Endometrial microvascular endothelial cells (primary cell): Measurements from ENCODE around the gene CLIC4. TPM values are rescaled to one million over a fixed set of nuclear protein-coding genes. Genes with fewer than 3 reads are reported as not detected.

Experiments used
- in situ Hi-C: cut with HindIII; loops from 2 replicates; pipeline ENCODE4 v1.10.0; 2017; ENCODE audit warnings: low sequenced_read_pairs, low pct_unique_long_range_greater_than_20kb; ENCODE audit errors: inconsistent ontology term
- total RNA-seq: library from RNA; depleted of rRNA; stranded (reverse); fragments of >200 nt; gene quantifications from one replicate; pipeline ENCODE4 v1.2.3, GENCODE V29; 2015; ENCODE audit errors: inconsistent ontology term

The CLIC4 gene
- total RNA-seq, 1 donor from 2014 or later: 565 TPM

DNA sequence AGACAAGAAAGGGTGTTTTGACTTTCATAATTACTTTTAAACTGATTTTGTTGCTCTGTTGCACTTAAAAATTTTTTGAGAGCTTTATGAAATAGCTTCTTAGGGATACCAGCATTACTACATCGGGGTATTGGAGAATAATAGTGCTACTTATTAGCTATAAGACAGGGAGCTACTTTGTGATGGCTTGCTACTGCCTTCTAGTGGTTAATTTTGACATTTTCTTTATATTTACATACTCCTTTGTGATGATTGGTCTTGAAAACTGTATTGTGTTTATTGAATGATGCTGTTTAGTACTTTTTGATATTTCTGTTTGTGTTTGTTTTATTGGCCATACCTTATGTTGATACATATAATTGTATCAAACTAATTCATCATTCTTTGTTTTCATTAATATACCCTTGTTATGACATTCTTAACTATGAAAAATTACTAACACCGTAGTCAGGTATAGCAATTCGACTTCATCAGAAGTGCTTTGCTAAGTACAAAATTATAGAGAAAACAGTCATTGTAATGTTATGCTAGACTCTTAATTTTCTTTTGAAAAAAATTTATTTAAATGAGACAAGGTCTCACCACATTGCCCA lies 85.5 kb downstream of the CLIC4 start:
- in situ Hi-C loops: no loop called here

GRCh38 chr1:24841593-24841992 lies 96.3 kb downstream of the CLIC4 start:
- in situ Hi-C loops: no loop called here

DNA sequence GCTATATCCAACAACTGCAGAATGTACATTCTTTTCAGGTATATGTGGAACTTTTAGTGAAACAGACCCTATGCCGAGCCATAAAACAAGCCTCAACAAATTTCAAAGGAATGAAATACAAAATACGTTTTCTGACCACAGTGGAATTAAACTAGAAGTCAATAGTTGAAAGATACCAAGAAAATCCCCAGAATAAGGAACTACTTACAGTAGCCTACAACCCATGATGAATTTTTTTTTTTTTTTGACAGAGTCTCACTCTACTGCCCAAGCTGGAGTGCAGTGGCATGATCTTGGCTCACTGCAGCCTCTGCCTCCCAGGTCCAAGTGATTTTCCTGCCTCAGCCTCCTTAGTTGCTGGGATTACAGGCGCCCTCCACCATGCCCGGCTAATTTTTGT lies 101.4 kb downstream of the CLIC4 start:
- in situ Hi-C loops: no loop called here

DNA sequence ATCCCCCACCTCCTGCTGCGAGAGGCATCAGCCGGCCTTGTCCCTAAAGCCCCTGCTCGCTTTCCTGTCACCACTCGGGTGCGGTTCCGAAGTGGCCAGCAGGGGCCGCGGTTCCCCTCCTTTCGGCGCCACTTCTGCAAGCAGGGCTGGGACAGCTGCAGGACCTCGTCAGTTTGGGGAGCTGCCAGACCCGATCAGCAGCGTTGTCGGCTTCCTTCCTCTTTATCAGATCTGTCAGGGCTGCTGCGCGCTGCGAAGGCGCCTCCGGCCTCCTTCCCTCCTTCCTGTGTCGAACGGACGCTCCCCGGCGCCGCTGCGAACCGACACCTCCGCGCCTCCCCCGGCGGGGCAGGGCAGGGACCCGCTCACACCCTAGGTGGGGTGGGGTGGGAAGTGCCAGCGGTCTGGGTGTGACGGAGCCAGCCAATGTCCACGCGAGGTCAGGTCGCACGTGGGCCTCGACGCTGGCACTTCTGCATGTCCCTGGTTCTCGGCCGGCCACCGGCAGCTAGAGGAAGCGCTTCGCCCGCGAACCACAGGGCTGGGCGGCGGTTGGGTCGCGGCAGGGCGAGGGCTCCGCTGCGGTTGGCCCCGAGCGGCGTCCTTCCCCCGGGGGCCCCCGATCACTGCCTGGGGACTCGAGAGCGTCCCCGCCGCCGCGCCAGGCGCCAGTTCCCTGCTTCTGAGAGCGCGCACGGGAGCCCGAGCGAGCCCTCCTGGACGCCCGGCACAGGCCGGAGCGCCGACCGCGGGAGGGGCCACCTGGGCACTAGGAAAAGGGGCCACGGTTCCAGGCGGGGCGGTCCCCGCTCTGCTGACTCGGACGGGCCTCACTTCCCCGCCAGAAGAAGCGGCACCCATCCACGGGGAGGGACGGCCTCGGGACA lies 103.0 kb downstream of the CLIC4 start:
- in situ Hi-C loops: no loop called here

DNA sequence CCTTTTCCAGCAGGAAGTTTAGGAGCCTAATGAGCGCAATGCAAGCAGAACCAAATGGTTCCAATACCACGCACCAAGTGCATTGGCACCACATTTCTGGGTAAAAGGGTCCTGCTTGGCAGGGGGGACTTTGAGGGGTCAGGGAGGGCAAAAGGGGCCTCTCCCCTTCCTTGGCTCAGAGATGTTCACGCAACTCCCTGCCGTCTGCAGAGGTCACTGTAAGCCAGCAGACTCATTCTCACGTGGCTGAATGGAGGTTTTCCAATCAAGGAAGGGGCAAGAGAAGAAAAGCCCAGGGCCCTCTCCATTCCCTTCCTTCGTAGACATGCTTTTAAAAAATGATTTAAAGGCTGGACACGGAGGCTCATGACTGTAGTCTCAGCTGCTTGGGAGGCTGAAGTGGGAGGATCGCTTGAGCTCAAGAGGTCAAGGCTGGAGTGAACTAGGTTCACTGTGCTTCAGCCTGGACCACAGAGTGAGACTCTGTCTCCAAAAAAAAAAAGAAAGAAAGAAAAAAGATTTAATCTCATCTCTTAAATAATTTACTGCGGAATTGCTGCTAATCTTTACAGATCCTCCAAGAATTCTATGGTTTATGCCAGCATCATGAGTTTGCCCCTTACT lies 104.5 kb downstream of the CLIC4 start:
- in situ Hi-C loops: no loop called here

- in situ Hi-C loops: no loop called here
Observed at GRCh38 chr1:24850328-24850920, 105.2 kb downstream of the CLIC4 start.

GRCh38 chr1:24853649-24854048 lies 108.4 kb downstream of the CLIC4 start:
- in situ Hi-C loops: no loop called here

DNA sequence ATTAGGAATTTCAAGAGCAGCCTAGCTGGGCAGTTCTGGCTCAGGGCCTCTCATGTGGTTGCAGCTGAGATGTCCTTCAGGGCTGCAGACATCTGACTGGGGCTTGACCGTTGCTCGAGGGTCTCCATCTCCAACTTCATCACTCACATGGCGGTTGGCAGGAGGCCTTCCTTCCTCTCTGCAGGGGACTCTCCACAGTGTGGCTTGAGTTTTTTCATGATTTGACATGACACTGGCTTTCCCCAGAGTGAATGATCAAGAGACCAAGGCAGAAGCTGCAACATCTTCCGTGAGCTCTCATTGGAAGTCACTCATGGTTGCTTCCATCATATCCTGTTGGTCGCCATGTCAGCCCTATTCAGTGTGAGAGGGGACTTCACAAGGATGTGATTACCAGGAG lies 110.2 kb downstream of the CLIC4 start:
- in situ Hi-C loops: no loop called here

DNA sequence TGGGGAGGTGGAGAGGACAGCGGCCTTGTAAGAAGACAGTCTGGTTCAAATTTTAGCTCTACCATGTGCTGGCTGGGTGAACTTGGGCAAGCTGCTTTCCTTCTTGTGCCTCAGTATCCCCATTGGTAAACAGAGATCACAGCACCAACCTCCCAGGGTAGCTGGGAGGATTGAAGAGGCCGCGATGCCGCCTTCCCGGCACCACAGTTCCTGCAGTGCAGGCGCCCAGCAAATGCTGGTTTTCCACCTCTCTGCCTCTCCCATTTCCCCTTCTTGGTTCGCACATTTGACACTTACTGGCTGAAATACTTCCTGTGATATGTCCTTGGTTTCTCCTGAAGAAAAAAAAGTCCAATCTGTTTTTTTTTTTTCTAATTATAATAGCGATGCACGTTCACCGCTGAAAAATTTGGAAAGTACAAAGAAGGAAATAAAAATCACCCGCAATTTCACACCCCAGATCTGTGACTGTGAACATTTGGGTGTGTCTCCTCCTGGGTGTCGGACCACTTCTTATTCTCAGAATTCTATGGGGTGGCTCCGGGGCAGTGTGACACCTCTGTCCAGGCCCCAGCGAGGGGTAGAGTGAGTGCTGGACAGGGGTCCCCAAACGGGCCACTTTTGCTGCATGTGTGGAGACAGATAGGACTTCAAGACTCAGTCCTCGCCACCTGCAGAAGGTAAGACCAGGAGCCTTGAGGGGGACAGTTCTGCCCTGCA lies 111.7 kb downstream of the CLIC4 start:
- in situ Hi-C loops: no loop called here

- in situ Hi-C loops: no loop called here
Observed at GRCh38 chr1:24857507-24858133, 112.4 kb downstream of the CLIC4 start.

DNA sequence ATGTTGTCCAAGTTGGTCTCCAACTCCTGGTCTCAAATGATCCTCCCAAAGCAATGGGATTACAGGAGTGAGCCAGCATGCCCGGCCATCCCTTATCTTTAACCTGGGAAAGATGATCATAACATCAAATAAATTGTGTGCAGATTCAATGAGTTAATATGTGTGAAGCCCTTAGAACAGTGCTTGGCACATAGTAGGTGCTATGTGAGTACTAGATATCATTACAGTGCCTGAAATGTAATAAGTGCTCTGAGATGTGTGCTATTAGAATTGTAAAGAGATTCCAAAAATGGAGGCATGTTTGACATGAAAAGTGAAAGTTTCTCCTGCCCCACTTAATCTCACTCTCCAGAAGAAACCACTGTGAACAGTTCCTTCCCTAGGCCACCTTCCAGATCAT lies 113.0 kb downstream of the CLIC4 start:
- in situ Hi-C loops: no loop called here

DNA sequence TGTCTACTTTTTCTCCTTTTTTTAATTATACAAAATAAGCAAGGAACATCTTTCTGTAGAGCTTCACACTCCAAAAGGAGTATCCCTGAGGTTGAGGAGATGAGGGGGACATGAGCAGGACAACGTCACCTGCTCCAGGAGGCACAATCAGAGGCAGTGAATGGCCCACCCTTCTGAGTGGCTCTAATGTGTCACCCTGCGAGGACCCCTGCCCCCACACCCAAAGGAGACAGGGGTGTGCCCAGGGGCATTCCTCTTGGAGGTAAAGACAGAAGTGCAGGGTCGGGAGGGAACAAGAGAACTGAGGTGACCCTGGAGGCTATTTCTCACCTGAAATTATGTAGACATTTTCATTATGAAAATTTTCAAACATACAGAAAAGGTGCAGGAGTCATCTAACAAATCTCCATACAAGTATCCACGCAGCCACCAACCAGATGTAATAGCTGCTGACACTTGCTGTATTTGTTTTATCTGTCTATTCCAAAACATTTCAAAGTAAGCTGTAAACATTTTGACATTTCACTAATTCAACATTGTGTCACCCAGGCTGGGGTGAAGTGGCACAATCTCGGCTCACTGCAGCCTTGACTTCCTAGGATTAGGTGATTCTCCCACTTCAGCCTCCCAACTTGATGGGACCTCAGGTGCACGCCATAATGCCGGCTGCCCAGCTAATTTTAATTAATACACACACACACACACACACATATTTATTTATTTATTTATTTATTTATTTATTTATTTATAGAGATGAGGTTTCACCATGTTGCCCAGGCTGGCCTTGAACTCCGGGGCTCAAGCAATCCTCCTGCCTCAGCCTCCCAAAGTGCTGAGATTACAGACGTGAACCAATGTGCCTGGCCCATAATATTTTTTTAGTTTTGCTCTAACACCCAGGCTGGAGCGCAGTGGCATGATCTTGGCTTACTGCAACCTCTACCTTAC lies 114.1 kb downstream of the CLIC4 start:
- in situ Hi-C loops: no loop called here

GRCh38 chr1:24860841-24861240 lies 115.6 kb downstream of the CLIC4 start:
- in situ Hi-C loops: no loop called here

- in situ Hi-C loops: no loop called here
Observed at GRCh38 chr1:24861821-24862727, 116.8 kb downstream of the CLIC4 start.

DNA sequence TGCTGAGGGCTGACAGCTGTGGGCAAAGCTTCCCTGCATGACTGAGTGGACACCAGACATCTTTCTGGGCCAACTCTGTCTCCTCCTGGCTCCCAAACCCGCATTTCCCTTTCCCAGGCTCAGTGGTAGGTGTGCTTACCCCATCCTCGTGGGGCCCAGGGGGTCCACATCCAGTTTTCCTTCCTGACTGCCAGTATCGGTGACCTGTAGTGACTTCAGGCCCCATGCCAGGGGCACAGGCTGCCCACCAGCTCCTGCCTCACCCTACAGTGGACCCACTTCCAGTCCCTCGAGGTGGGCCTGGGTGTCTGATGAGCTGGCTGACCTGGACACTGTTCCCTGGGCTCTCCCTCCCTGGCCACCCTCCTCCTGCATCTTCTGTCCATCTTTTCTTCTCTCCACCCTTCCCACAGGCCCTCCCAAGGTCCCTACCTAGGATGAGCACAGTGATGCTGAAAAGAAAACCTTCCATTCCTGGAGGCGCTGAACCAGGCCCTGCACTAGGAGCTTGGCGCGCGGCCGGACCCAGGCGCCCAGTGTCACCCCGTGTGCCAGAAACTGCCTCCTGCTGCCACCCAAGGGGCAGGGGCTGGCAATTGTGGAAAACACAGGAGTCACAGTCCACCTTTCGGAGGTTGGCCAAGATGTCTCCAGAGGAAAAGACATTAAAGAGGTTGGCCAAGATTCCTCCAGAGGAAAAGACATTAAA lies 117.7 kb downstream of the CLIC4 start:
- in situ Hi-C loops: no loop called here

DNA sequence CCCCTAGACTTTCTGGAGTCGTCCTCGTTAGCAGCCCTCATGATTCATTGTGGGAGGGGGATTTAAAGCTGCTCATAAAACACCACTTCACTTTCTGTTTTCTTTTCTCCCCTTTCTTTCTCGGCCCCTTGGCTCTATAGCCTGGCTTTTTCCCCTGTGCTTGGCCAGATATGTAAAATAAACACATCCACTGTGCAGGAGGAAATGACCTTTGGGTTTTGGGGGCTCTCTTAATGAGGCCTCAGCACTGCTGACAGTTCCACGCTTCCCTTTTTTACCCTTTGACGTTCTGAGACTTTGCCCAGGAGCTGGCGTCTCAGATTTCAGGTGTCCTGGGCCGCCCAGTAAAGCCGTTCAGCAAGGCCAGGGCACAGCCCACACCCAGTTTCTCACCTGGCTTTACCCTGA lies 119.1 kb downstream of the CLIC4 start:
- in situ Hi-C loops: no loop called here
